SU-DHL-6 (cell line): ENCODE measurements around the gene HAL.

Experiments used
- CTCF ChIP-seq: fragments of 200-600 bp; sonication (generic); IDR thresholded peaks from one replicate; pipeline ENCODE4 v1.5.1; 2017; ENCODE audit warnings: antibody characterized with exemption, mild to moderate bottlenecking, low read length, moderate library complexity; ENCODE audit not compliant: insufficient read depth, poor library complexity, severe bottlenecking
- EZH2phosphoT487 ChIP-seq: fragments of 200-600 bp; sonication (generic), shearing (Covaris generic); conservative IDR thresholded peaks from 2 replicates; pipeline ENCODE4 v1.6.1; 2018; ENCODE audit warnings: mild to moderate bottlenecking, antibody characterized with exemption, low read length, moderate library complexity, mixed read lengths

GRCh38 chr12:95943330-95943842 lies 52.8 kb downstream of the HAL start, which contains the start of gene AMDHD1:
- TF ChIP-seq EZH2phosphoT487: no peak
- TF ChIP-seq CTCF: no peak
